Measurements from ENCODE around the gene ANKRA2. TPM values are rescaled to one million over a fixed set of nuclear protein-coding genes. Genes with fewer than 3 reads are reported as not detected.

ANKRA2 gene
- polyA plus RNA-seq, 1 of the 3 experiments (the other 2 are of a cell fraction) = 14.5 TPM

DNA sequence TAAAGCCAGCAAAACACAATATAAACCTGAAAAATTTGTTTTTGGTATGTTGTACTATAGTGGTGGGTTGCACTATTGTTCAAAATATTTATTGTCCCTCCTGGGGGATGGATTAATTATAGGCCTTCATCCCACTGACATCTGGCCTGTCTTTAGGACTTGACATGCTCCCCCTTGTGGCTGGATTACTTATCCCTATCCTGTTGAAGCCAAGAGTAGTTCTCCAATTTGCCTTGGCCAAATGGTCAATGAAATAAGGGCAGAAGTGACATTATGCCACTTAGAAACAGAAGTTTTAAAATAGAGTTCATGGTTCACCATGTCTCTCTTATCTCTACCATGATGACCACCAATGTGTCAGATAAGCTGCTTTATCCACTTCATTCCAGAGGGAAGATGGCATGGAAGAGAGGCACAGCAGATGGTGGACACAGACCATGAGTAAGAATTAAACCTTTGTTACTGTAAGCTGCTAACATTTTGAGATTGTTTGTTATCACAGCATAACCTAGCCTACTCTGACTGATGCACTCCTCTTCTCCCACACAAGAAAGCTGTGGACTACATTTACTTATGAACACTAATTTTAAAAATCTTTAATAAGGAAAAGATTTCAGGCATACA is 31.4 kb upstream of the ANKRA2 start:
- Histone ChIP-seq H3K4me2 (no peak overlapping the region), H3F3A (replicated peaks; ENCODE audit: insufficient read depth) (peaks cover 12% of the 10 kb centered on the region), H3K9me3 (no peaks in the 10 kb centered on the region; the same call in 1 of the 2 replicates), H3K4me1 (ENCODE audit: control insufficient read depth in 1 of 2, insufficient read depth in 2 of 2, low read depth in 1 of 2, low read length in 1 of 2) (no peaks in the 10 kb centered on the region; a peak in 2 of 4 replicates), H3K4me3 (ENCODE audit: low read depth in 2 of 2, low read length in 1 of 2) (no peak overlapping the region; a peak in 1 of 4 replicates), H4K20me1 (ENCODE audit: insufficient read depth) (no peaks in the 10 kb centered on the region), H3K27ac (ENCODE audit: low read depth in 2 of 2, low read length in 1 of 2) (no peak overlapping the region), H3K27me3 (ENCODE audit: insufficient read depth) (no peaks in the 10 kb centered on the region), H3K79me2 (ENCODE audit: insufficient read depth) (no peaks in the 10 kb centered on the region), H2AFZ (ENCODE audit: low read depth) (no peak overlapping the region), H3K36me3 (replicated peaks in 1 of 2; ENCODE audit: control insufficient read depth in 1 of 2, insufficient read depth in 2 of 2, low read length in 1 of 2) (no peaks in the 10 kb centered on the region), H3K9me2 (no peaks in the 10 kb centered on the region), H3K9ac (no peak overlapping the region)
- no peak for TF ChIP-seq USF2 (IDR thresholded peaks at IDR 0.05; ENCODE audit: borderline replicate concordance, low read depth, low read length)
- TF ChIP-seq RXRA (IDR thresholded peaks at IDR 0.05; ENCODE audit: borderline replicate concordance, low read depth) = no peak
- no peak for TF ChIP-seq RCOR1 (IDR thresholded peaks at IDR 0.05; ENCODE audit: low read length)
- TF ChIP-seq CTCF (IDR thresholded peaks at IDR 0.05) = peak; percentile 66
- 0 out of 2 replicates have a peak, but pooled peaks have one; percentile 2 for TF ChIP-seq RAD21 (IDR thresholded peaks at IDR 0.05; ENCODE audit: low read length)
- TF ChIP-seq SMC3 (IDR thresholded peaks at IDR 0.05; ENCODE audit: low read depth, low read length) = 0 out of 2 replicates have a peak, but pooled peaks have one; percentile 5
- no peak for TF ChIP-seq TCF12 (IDR thresholded peaks at IDR 0.05)
- no peak for TF ChIP-seq TAF1 (IDR thresholded peaks at IDR 0.05; ENCODE audit: borderline replicate concordance, low read depth, low read length)
- TF ChIP-seq TEAD4 (IDR thresholded peaks at IDR 0.05; ENCODE audit: borderline replicate concordance, insufficient read depth) = no peak
- no peak for TF ChIP-seq ZBTB33 (IDR thresholded peaks at IDR 0.05; ENCODE audit: borderline replicate concordance, low read depth)
- TF ChIP-seq FOXJ3 (CRISPR knock-in tag; IDR thresholded peaks at IDR 0.05) = no peak
- no peak for TF ChIP-seq CHD2 (IDR thresholded peaks at IDR 0.05; ENCODE audit: low read length, partially characterized antibody)
- no peak for TF ChIP-seq ELF1 (IDR thresholded peaks at IDR 0.05)
- DNase-seq = peak; percentile 16
- POLR2A ChIA-PET = no interaction called here
- CTCF ChIA-PET = interaction anchor here (0.7 to 14.9 kb wide), 14 partner anchors 13 to 1053 kb away, joined by 3 to 398 read pairs (median 5); no protein-coding TSS in a partner anchor

Measured in SK-N-SH (cell line).